Measurements from ENCODE around the gene RPS2. TPM values are rescaled to one million over a fixed set of nuclear protein-coding genes. Genes with fewer than 3 reads are reported as not detected.

RPS2 gene
- total RNA-seq, 4 donors from 2014 or later: 899 to 1,585 (median 1,295) TPM

GRCh38 chr16:1936945-1937479, 27.6 kb downstream of the RPS2 start:
- Histone ChIP-seq H3K9me3 (no peaks in the 10 kb centered on the region), H3K27me3 (peaks cover 15% of the 10 kb centered on the region), H3K4me3 (no peak overlapping the region), H3K36me3 (peaks cover 0 to 49% of the 10 kb centered on the region in 2 donors), H3K27ac (no peak overlapping the region), H3K4me1 (peaks cover 2 to 19% (median 5%) of the 10 kb centered on the region in 3 donors)
- ATAC-seq: no peak
- no peak for TF ChIP-seq CTCF (IDR thresholded peaks at IDR 0.05)
- TF ChIP-seq EP300 (IDR thresholded peaks at IDR 0.05): no peak
- TF ChIP-seq POLR2A (IDR thresholded peaks at IDR 0.05): no peak
- no peak for TF ChIP-seq POLR2AphosphoS5 (IDR thresholded peaks at IDR 0.05)
- 90 to 91% methylated on average over 3 to 10 of the region's 11 CpGs for WGBS, 2 donors (ENCODE audit: low coverage in 1 of 2)

DNA sequence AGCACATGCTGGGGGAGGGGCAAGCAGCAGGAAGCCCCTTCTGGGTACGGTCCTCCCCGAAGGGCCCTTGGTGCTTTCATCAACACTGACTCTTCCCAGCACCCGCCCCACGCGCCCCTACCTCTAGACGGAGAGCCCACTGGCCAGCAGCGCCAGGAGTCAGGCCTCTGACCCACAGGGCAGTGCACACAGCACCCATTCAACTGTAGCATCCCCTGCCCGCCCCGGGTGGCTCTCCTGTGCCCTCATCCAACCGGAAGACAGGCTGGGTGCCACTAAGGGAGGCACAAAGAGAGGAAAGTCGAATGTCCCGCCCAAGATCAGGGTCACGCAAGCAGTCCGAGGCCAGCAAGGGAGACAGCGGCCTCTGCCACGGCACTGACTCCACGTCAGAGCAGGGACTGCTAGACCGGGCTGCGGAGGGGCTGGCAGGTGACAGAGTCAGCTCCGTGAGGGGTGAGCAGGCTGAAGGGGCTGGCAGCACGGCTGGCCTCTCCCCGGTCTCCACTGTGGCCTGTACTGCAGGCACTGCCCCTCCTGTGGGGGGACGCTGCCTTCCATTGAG, 31.4 kb downstream of the RPS2 start:
- WGBS, 2 donors (ENCODE audit: low coverage in 1 of 2): no CpG with 5 or more reads among the region's 23 CpGs
- H3K27me3 ChIP-seq: peaks cover 24% of the 10 kb centered on the region
- peaks cover 0 to 16% (median 7%) of the 10 kb centered on the region in 3 donors for H3K4me1 ChIP-seq
- TF ChIP-seq POLR2A (IDR thresholded peaks at IDR 0.05) (no peak), CTCF (IDR thresholded peaks at IDR 0.05) (no peak), EP300 (IDR thresholded peaks at IDR 0.05) (no peak), POLR2AphosphoS5 (IDR thresholded peaks at IDR 0.05) (no peak)
- no peaks in the 10 kb centered on the region for H3K9me3 ChIP-seq
- H3K36me3 ChIP-seq: peaks cover 0 to 17% of the 10 kb centered on the region in 2 donors
- no peak overlapping the region for H3K27ac ChIP-seq
- no peak for ATAC-seq
- no peak overlapping the region for H3K4me3 ChIP-seq

DNA sequence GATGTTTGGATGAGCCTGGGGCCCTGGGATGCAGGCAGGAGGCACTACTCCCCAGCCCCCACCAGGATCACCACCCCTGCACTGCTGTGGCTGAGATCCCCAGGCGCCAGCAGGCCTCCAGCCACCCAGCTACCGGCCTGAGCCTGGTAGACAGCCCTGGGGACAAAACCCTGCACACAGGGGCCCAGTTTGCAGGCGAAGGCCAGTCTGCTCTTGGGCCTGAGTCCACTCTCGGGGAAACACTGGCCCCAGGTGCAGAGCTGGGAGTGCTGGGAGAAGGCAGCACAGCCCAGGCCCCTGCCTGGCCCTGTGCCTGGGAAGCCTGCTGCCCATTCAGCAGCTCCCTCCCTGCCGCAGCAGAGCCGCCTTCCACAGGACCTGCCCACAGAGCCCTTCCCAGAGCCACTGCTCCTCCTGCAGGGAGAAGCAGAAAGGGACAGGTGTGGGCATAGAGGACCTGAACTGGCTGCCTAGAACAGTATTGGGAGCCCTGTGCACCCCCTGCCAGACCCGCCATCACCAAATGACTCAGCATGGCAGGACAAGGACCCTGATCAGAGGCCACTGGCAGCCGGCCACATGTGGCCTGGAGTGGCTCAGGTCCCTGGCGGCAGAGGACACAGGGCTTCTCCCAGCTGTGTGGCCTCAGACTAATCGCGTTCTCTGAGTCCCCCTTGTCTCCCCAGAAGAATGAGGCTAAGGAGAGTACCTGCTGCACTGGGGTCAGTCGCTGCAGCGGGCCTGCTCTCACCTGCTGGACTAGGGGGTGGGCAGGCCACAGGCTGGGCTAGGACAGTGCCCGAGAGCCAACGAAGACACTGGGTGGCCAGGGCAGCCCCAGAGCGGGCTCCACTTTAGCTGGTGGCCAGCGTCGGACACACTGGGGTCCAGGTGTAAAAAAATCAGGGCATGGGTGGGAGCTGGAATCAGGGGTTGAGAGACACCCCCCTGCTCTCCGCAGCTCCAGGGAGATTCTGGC, 32.3 kb downstream of the RPS2 start:
- peaks cover 24% of the 10 kb centered on the region for H3K27me3 ChIP-seq
- no peak for ATAC-seq
- H3K4me1 ChIP-seq: peaks cover 0 to 16% (median 7%) of the 10 kb centered on the region in 3 donors
- no peak overlapping the region for H3K4me3 ChIP-seq
- no CpG with 5 or more reads among the region's 19 CpGs for WGBS, 2 donors (ENCODE audit: low coverage in 1 of 2)
- no peak for TF ChIP-seq CTCF (IDR thresholded peaks at IDR 0.05)
- TF ChIP-seq POLR2AphosphoS5 (IDR thresholded peaks at IDR 0.05): no peak
- TF ChIP-seq EP300 (IDR thresholded peaks at IDR 0.05): no peak
- TF ChIP-seq POLR2A (IDR thresholded peaks at IDR 0.05): no peak
- H3K36me3 ChIP-seq: peaks cover 0 to 8% of the 10 kb centered on the region in 2 donors
- no peaks in the 10 kb centered on the region for H3K9me3 ChIP-seq
- H3K27ac ChIP-seq: no peak overlapping the region

DNA sequence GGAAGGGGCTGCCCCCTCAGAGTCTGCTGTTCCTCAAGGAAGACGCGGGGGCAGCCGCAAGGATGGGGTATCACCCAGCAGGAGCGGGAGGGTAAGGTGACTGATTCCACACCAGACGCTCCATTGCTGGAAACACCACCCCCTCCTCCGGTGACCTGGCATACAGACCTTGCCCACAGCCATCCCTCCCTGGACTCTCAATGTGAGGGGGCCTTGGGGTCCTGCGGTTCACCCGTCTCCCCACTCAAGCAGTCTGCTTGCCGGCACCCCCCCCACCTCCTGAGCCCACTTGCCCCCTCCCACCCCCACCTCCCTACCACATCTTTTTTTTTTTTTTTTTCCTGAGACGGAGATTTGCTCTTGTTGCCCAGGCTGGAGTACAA, 34.3 kb downstream of the RPS2 start:
- H3K27me3 ChIP-seq: peaks cover 28% of the 10 kb centered on the region
- no peak for ATAC-seq
- no peaks in the 10 kb centered on the region for H3K9me3 ChIP-seq
- H3K27ac ChIP-seq: no peak overlapping the region
- 67 to 84% methylated on average over 4 to 6 of the region's 10 CpGs for WGBS, 2 donors (ENCODE audit: low coverage in 1 of 2)
- H3K4me3 ChIP-seq: no peak overlapping the region
- peaks cover 0 to 16% (median 7%) of the 10 kb centered on the region in 3 donors for H3K4me1 ChIP-seq
- no peaks in the 10 kb centered on the region for H3K36me3 ChIP-seq
- TF ChIP-seq CTCF (IDR thresholded peaks at IDR 0.05) (no peak), POLR2AphosphoS5 (IDR thresholded peaks at IDR 0.05) (no peak), EP300 (IDR thresholded peaks at IDR 0.05) (no peak)
